K562 (cell line): ENCODE results near the gene CHST8. TPM values are rescaled to one million over a fixed set of nuclear protein-coding genes. Genes with fewer than 3 reads are reported as not detected.

Experiments
- ATAC-seq: fragments of 200-7000 bp; cut with Tn5 transposase; 3 replicates; pipeline ENCODE4 v1.9.1; 2020; ENCODE audit warnings: moderate library complexity
- BruUV-seq: library from RNA; stranded (reverse); fragments of 400-500 nt; replicated peaks from 2 replicates; lab custom pipeline; 2021; lab: Mats Ljungman, UMichigan
- CTCF ChIA-PET: fragments of 300-600 bp; formaldehyde crosslinking; extraction: SDS; loops from one replicate; lab custom pipeline; 2021; ENCODE audit warnings: low intra/inter-chr PET ratio; lab: Yijun Ruan, JAX
- POLR2A ChIA-PET: fragments of 300-600, 350-650 bp; sonication (Branson Sonifier 250); formaldehyde crosslinking; extraction: SDS; loops from one replicate; lab custom pipeline; 2021; ENCODE audit warnings: antibody characterized with exemption, inconsistent platforms; lab: Yijun Ruan, JAX
- DNase-seq, 4 experiments: peaks; one replicate each; pipeline versions ENCODE4 v3.0.0 to v3.0.0-alpha.2; 2011 to 2018; ENCODE audit warnings: low spot score in 3 of 4, mixed read lengths in 3 of 4; ENCODE audit errors: extremely low read depth in 1 of 4
- FAIRE-seq: peaks from 2 replicates; lab custom pipeline; 2011; peaks lifted over from hg19 to GRCh38; lab: Jason Lieb, UNC
- H2AFZ ChIP-seq: 2 replicates; pipeline ENCODE4 v1.6.0; 2011; ENCODE audit warnings: low read depth, low read length, control low read depth, inconsistent platforms
- H3K27ac ChIP-seq: fragments of 200-600 bp; 3 replicates; pipeline ENCODE4 v1.8.0; 2011; ENCODE audit warnings: low read depth, mild to moderate bottlenecking, control low read depth, inconsistent platforms, low read length, moderate library complexity, mixed read lengths; ENCODE audit errors: extremely low read depth
- H3K27me3 ChIP-seq, 2 experiments: fragments of 300-600 bp in 1 of 2; 2 replicates in 1 of 2; 3 replicates in 1 of 2; pipeline versions ENCODE4 v1.6.0 to v1.8.0; 2011; ENCODE audit warnings: inconsistent platforms in 2 of 2, low read length in 2 of 2, mild to moderate bottlenecking in 1 of 2, mixed read lengths in 1 of 2, moderate library complexity in 1 of 2; ENCODE audit not compliant: control insufficient read depth in 2 of 2, insufficient read depth in 2 of 2
- H3K36me3 ChIP-seq: fragments of 300-600 bp; 3 replicates; pipeline ENCODE4 v1.8.0; 2011; ENCODE audit warnings: mild to moderate bottlenecking, low read length, inconsistent platforms; ENCODE audit not compliant: control insufficient read depth, insufficient read depth
- H3K4me1 ChIP-seq, 2 experiments: fragments of 200-600 bp in 1 of 2; replicated peaks in 1 of 2; 2 replicates in 1 of 2; 3 replicates in 1 of 2; pipeline versions ENCODE4 v1.5.1 to v1.8.0; 2011; ENCODE audit warnings: inconsistent platforms in 2 of 2, low read length in 2 of 2, mild to moderate bottlenecking in 1 of 2, mixed read lengths in 1 of 2, moderate library complexity in 1 of 2; ENCODE audit not compliant: control insufficient read depth in 2 of 2, insufficient read depth in 2 of 2
- H3K4me2 ChIP-seq: 2 replicates; pipeline ENCODE4 v1.6.1; 2011; ENCODE audit warnings: low read length, control low read depth, inconsistent platforms, mixed read lengths; ENCODE audit not compliant: insufficient read depth
- H3K4me3 ChIP-seq: fragments of 200-600 bp; sonication (generic), shearing (Covaris generic); 2 replicates; pipeline ENCODE4 v1.5.1; 2016; ENCODE audit warnings: control low read depth, inconsistent platforms
- H3K79me2 ChIP-seq: fragments of 200-600 bp; 3 replicates; pipeline ENCODE4 v1.8.0; 2011; ENCODE audit warnings: low read length, inconsistent platforms; ENCODE audit not compliant: control insufficient read depth, insufficient read depth
- H3K9ac ChIP-seq, 2 experiments: 2 replicates each; pipeline versions ENCODE4 v1.6.0 to v1.6.1; 2011; ENCODE audit warnings: low read depth in 2 of 2, low read length in 2 of 2, control low read depth in 1 of 2, inconsistent platforms in 1 of 2, mild to moderate bottlenecking in 1 of 2, mixed read lengths in 1 of 2; ENCODE audit not compliant: insufficient read depth in 1 of 2
- H3K9me1 ChIP-seq: one replicate; pipeline ENCODE4 v1.6.0; 2011; ENCODE audit warnings: inconsistent platforms, mild to moderate bottlenecking, low read length, moderate library complexity; ENCODE audit not compliant: control insufficient read depth, insufficient read depth
- H3K9me3 ChIP-seq: replicated peaks from 2 replicates; pipeline ENCODE4 v1.5.1; 2011; ENCODE audit warnings: low read depth, low read length, inconsistent platforms; ENCODE audit not compliant: control insufficient read depth, insufficient read depth
- H4K20me1 ChIP-seq: replicated peaks from 2 replicates; pipeline ENCODE4 v1.6.1; 2011; ENCODE audit warnings: low read length, inconsistent platforms, mixed read lengths; ENCODE audit not compliant: control insufficient read depth, insufficient read depth
- BRD9 ChIP-seq: fragments of 450-650 bp; IDR thresholded peaks from 2 replicates; pipeline ENCODE4 v1.6.1; 2018; ENCODE audit warnings: low read depth; ENCODE audit not compliant: partially characterized antibody
- NCOR1 ChIP-seq: fragments of 450-650 bp; IDR thresholded peaks from 2 replicates; pipeline ENCODE4 v1.6.1; 2016; ENCODE audit warnings: mild to moderate bottlenecking, moderate library complexity
- NFATC3 ChIP-seq: fragments of 450-650 bp; IDR thresholded peaks from 2 replicates; pipeline ENCODE4 v1.6.1; 2017; ENCODE audit warnings: mild to moderate bottlenecking
- SRSF3 ChIP-seq: fragments of 200-400 bp; formaldehyde crosslinking; IDR thresholded peaks from 2 replicates; pipeline ENCODE4 v1.6.1; 2016; ENCODE audit warnings: mild to moderate bottlenecking, low read length, moderate library complexity; ENCODE audit not compliant: insufficient read depth
- TEAD4 ChIP-seq, 2 experiments: sonication (generic) in 1 of 2; formaldehyde crosslinking in 1 of 2; IDR thresholded peaks; 2 replicates each; pipeline versions ENCODE4 v1.6.1 to v1.8.0; 2012 to 2022; ENCODE audit warnings: borderline replicate concordance in 1 of 2, inconsistent platforms in 1 of 2, low read length in 1 of 2, mild to moderate bottlenecking in 1 of 2, missing genetic modification reagents in 1 of 2
- ZNF263 ChIP-seq: sonication (generic); formaldehyde crosslinking; IDR thresholded peaks from 2 replicates; pipeline ENCODE4 v1.8.0; 2022; ENCODE audit warnings: mild to moderate bottlenecking, missing genetic modification reagents, borderline replicate concordance
- ZNF431 ChIP-seq: sonication (generic); formaldehyde crosslinking; IDR thresholded peaks from 2 replicates; pipeline ENCODE4 v1.8.0; 2022; ENCODE audit warnings: mild to moderate bottlenecking, missing genetic modification reagents
- WGBS: fragments of 100-300 bp; shearing (Covaris generic); methylation state at CpG from one replicate; pipeline ENCODE4 v1.1.6; 2016; ENCODE audit warnings: low coverage, mixed read lengths; ENCODE audit not compliant: insufficient coverage; ENCODE audit errors: missing lambda C conversion rate; 5-methylcytosine and 5-hydroxymethylcytosine counted together
- in situ Hi-C: fragments of 300-500 bp; cut with MboI; formaldehyde crosslinking; loops from 4 replicates; pipeline ENCODE4 v1.15.0; 2018; ENCODE audit warnings: inconsistent platforms, mixed read lengths
- intact Hi-C: fragments of 100-400 bp; cut with micrococcal nuclease; formaldehyde crosslinking; loops from 2 replicates; pipeline ENCODE4 v1.14.2; 2022
- polyA plus RNA-seq, 8 experiments: library from polyadenylated mRNA; depleted of rRNA in 4 of 8; stranded (reverse) in 5 of 8; unstranded in 3 of 8; fragments of >200 nt; fragmentation: Nextera tagmentation in 2 of 8; fragmentation: Illumina TruSeq in 1 of 8; extraction: Ambion mirVana in 2 of 8; extraction: Trizol in 1 of 8; gene quantifications; 2 replicates each; pipeline versions ENCODE4 v1.2.1 to v1.2.3, GENCODE V29; 2011 to 2014; ENCODE audit warnings: inconsistent platforms in 1 of 8, missing spikeins in 1 of 8
- total RNA-seq, 7 experiments: library from RNA; depleted of rRNA in 6 of 7; stranded (reverse); fragments of >200 nt in 6 of 7; fragmentation: Illumina TruSeq in 2 of 7; extraction: Trizol in 2 of 7; gene quantifications; 2 replicates each; pipeline versions ENCODE4 v1.2.1 to v1.2.3, GENCODE V29; 2011 to 2021; ENCODE audit warnings: low replicate concordance in 1 of 7

Gene CHST8
- total and polyA plus RNA-seq, 9 of the 15 experiments (the other 6 are each of a cell fraction or from before 2014, with no cell fraction given) = 0.11 TPM; not detected in 8

- no peaks in the 10 kb centered on the region for H3K79me2 ChIP-seq
- ChIA-PET CTCF (no interaction called here), POLR2A (interaction anchor here (0.9 to 1.2 kb wide), 2 partner anchors 9 to 10 kb away, joined by 3 read pairs; no protein-coding TSS in a partner anchor)
- no peak overlapping the region for H3K27ac ChIP-seq
- 0% methylated on average over 1 of the region's 1 CpG for WGBS
- ATAC-seq = no peak
- H3K9ac ChIP-seq = no peak overlapping the region
- H3K9me3 ChIP-seq = no peaks in the 10 kb centered on the region
- no TSS peak for BruUV-seq
- in situ Hi-C loops (no loop called here), intact Hi-C loops (no loop called here)
- H4K20me1 ChIP-seq = no peaks in the 10 kb centered on the region
- TF ChIP-seq TEAD4 (IDR thresholded peaks at IDR 0.05; ENCODE audit: low read length) (no peak), TEAD4 (CRISPR knock-in tag; IDR thresholded peaks at IDR 0.05; ENCODE audit: borderline replicate concordance) (no peak), NCOR1 (no peak), BRD9 (no peak), SRSF3 (no peak)
- FAIRE-seq = no peak
- H3K4me2 ChIP-seq = no peak overlapping the region
- H2AFZ ChIP-seq = no peak overlapping the region
- DNase-seq = no peak
- H3K36me3 ChIP-seq = no peaks in the 10 kb centered on the region
- peaks cover 0 to 14% of the 10 kb centered on the region in 2 experiments; a peak in 3 of 5 replicates for H3K27me3 ChIP-seq
- H3K4me1 ChIP-seq = no peaks in the 10 kb centered on the region
- no peaks in the 10 kb centered on the region for H3K9me1 ChIP-seq
- no peak overlapping the region for H3K4me3 ChIP-seq
Measured at GRCh38 chr19:33715462-33715861, 93.7 kb downstream of the CHST8 start.

- ATAC-seq (no peak), FAIRE-seq (no peak), DNase-seq (no peak)
- Histone ChIP-seq H3K9me3 (no peaks in the 10 kb centered on the region), H3K9me1 (no peaks in the 10 kb centered on the region), H3K27me3 (peaks cover 0 to 14% of the 10 kb centered on the region in 2 experiments; a peak in 3 of 5 replicates), H3K4me3 (no peak overlapping the region), H2AFZ (no peak overlapping the region), H3K27ac (no peak overlapping the region), H3K79me2 (no peaks in the 10 kb centered on the region), H3K9ac (no peak overlapping the region), H3K4me1 (no peaks in the 10 kb centered on the region), H4K20me1 (no peaks in the 10 kb centered on the region), H3K4me2 (no peak overlapping the region), H3K36me3 (no peaks in the 10 kb centered on the region)
- BruUV-seq = no TSS peak
- intact Hi-C loops (no loop called here), in situ Hi-C loops (no loop called here)
- ChIA-PET POLR2A (interaction anchor here (0.6 kb wide), 1 partner anchor 345 kb away, joined by 3 read pairs; no protein-coding TSS in a partner anchor), CTCF (no interaction called here)
- 0% methylated on average over 3 of the region's 3 CpGs for WGBS
- TF ChIP-seq NFATC3 = no peak
- TF ChIP-seq ZNF263 (CRISPR knock-in tag) = peak; percentile 52
- no peak for TF ChIP-seq ZNF431 (CRISPR knock-in tag)
Measured at GRCh38 chr19:33717878-33718277, 96.1 kb downstream of the CHST8 start.
